Neural cell (in vitro differentiated cells): ENCODE measurements around the gene ACOT8. TPM values are rescaled to one million over a fixed set of nuclear protein-coding genes. Genes with fewer than 3 reads are reported as not detected.
"Not testable (repeated sequence)": the region's sequence is repeated elsewhere in the genome, so short reads cannot be mapped to it uniquely, and the experiment has no call there.

ENCODE experiments used
- H2AFZ ChIP-seq: fragments of 200-600, 300-800 bp; sonication (generic), shearing (Covaris generic); 2 replicates; pipeline ENCODE4 v1.6.0; 2014; ENCODE audit warnings: low read depth, mild to moderate bottlenecking, antibody characterized with exemption, low read length, moderate library complexity
- H3F3A ChIP-seq: fragments of 200-600 bp; shearing (Covaris generic); 2 replicates; pipeline ENCODE4 v1.6.1; 2016; ENCODE audit warnings: mild to moderate bottlenecking, moderate library complexity, mixed read lengths, antibody characterized with exemption, low read length; ENCODE audit not compliant: insufficient read depth, poor library complexity, severe bottlenecking
- H3K27ac ChIP-seq: fragments of 200-600, 300-800 bp; sonication (generic), shearing (Covaris generic); 2 replicates; pipeline ENCODE4 v1.5.1; 2014; ENCODE audit warnings: mild to moderate bottlenecking, low read length, moderate library complexity
- H3K27me3 ChIP-seq: fragments of 300-800, 200-600 bp; sonication (generic), shearing (Covaris generic); 2 replicates; pipeline ENCODE4 v1.6.0; 2014; ENCODE audit warnings: mild to moderate bottlenecking, low read depth, low read length, moderate library complexity; ENCODE audit not compliant: insufficient read depth
- H3K36me3 ChIP-seq: fragments of 300-800, 200-600 bp; sonication (generic), shearing (Covaris generic); 2 replicates; pipeline ENCODE4 v1.5.1; 2014; ENCODE audit warnings: mild to moderate bottlenecking, antibody characterized with exemption, low read length, moderate library complexity; ENCODE audit not compliant: insufficient read depth
- H3K4me2 ChIP-seq: fragments of 300-800, 200-600 bp; sonication (generic), shearing (Covaris generic); 2 replicates; pipeline ENCODE4 v1.6.0; 2014; ENCODE audit warnings: mild to moderate bottlenecking, low read length
- H3K4me3 ChIP-seq: fragments of 300-800, 200-600 bp; sonication (generic), shearing (Covaris generic); 2 replicates; pipeline ENCODE4 v1.5.1; 2014; ENCODE audit warnings: mild to moderate bottlenecking, low read length, moderate library complexity
- H3K79me2 ChIP-seq: fragments of 200-600 bp; shearing (Covaris generic); replicated peaks from 2 replicates; pipeline ENCODE4 v1.6.0; 2014; ENCODE audit warnings: mild to moderate bottlenecking, low read length, moderate library complexity; ENCODE audit not compliant: insufficient read depth
- H3K9ac ChIP-seq: fragments of 300-800, 200-600 bp; sonication (generic), shearing (Covaris generic); 2 replicates; pipeline ENCODE4 v1.6.1; 2016; ENCODE audit warnings: mild to moderate bottlenecking, low read length, mixed read lengths
- H3K9me2 ChIP-seq: fragments of 200-600 bp; shearing (Covaris generic); 2 replicates; pipeline ENCODE4 v1.6.1; 2016; ENCODE audit warnings: mild to moderate bottlenecking, low read length, mixed read lengths; ENCODE audit not compliant: insufficient read depth
- H3K9me3 ChIP-seq: fragments of 200-600, 300-800 bp; sonication (generic), shearing (Covaris generic); 2 replicates; pipeline ENCODE4 v1.6.1; 2016; ENCODE audit warnings: mild to moderate bottlenecking, mixed run types, low read length, moderate library complexity, mixed read lengths
- H4K20me1 ChIP-seq: fragments of 200-600 bp; shearing (Covaris generic); 2 replicates; pipeline ENCODE4 v1.6.1; 2016; ENCODE audit warnings: mild to moderate bottlenecking, mixed run types; ENCODE audit not compliant: insufficient read depth
- CTCF ChIP-seq: fragments of 450-650 bp; IDR thresholded peaks from 2 replicates; pipeline ENCODE4 v1.5.1; 2014; ENCODE audit warnings: antibody characterized with exemption, mild to moderate bottlenecking, moderate library complexity; ENCODE audit not compliant: poor library complexity, severe bottlenecking
- EP300 ChIP-seq: fragments of 450-650 bp; conservative IDR thresholded peaks from 2 replicates; pipeline ENCODE4 v1.6.1; 2014; ENCODE audit warnings: antibody characterized with exemption, mild to moderate bottlenecking, moderate library complexity; ENCODE audit not compliant: poor library complexity, severe bottlenecking
- EZH2 ChIP-seq: fragments of 200-600, 300-800 bp; shearing (Covaris generic), sonication (generic); IDR thresholded peaks from 2 replicates; pipeline ENCODE4 v1.6.1; 2014; ENCODE audit warnings: antibody characterized with exemption, low read length, borderline replicate concordance, mild to moderate bottlenecking; ENCODE audit not compliant: insufficient read depth, poor library complexity, severe bottlenecking
- MXI1 ChIP-seq: fragments of 450-650 bp; conservative IDR thresholded peaks from 2 replicates; pipeline ENCODE4 v1.6.1; 2014; ENCODE audit warnings: antibody characterized with exemption, mild to moderate bottlenecking; ENCODE audit not compliant: poor library complexity, severe bottlenecking
- POLR2AphosphoS5 ChIP-seq: IDR thresholded peaks from 2 replicates; pipeline ENCODE4 v1.6.1; 2012
- RAD21 ChIP-seq: fragments of 450-650 bp; conservative IDR thresholded peaks from 2 replicates; pipeline ENCODE4 v1.6.1; 2014; ENCODE audit warnings: antibody characterized with exemption, mild to moderate bottlenecking, moderate library complexity
- REST ChIP-seq: IDR thresholded peaks from 2 replicates; pipeline ENCODE4 v1.6.1; 2012; ENCODE audit warnings: borderline replicate concordance
- SMC3 ChIP-seq: fragments of 450-650 bp; conservative IDR thresholded peaks from 2 replicates; pipeline ENCODE4 v1.6.1; 2014; ENCODE audit warnings: antibody characterized with exemption, mild to moderate bottlenecking, moderate library complexity; ENCODE audit not compliant: poor library complexity
- TAF1 ChIP-seq: IDR thresholded peaks from 2 replicates; pipeline ENCODE4 v1.6.1; 2012; ENCODE audit warnings: low read depth
- polyA plus RNA-seq: library from polyadenylated mRNA; depleted of rRNA; stranded (reverse); fragments of >200 nt; gene quantifications from 2 replicates; pipeline ENCODE4 v1.2.3, GENCODE V29; 2014

ACOT8 gene
- polyA plus RNA-seq, 1 donor from 2014 or later = 68.7 TPM

- no peak overlapping the region for H3K4me2 ChIP-seq
- no peaks in the 10 kb centered on the region for H3K9me3 ChIP-seq
- peaks cover 12% of the 10 kb centered on the region for H3K79me2 ChIP-seq
- H3K36me3 ChIP-seq = no peaks in the 10 kb centered on the region
- no peaks in the 10 kb centered on the region for H3F3A ChIP-seq
- no peaks in the 10 kb centered on the region for H3K27me3 ChIP-seq
- no peaks in the 10 kb centered on the region for H3K9me2 ChIP-seq
- no peak overlapping the region for H2AFZ ChIP-seq
- H3K27ac ChIP-seq = no peak overlapping the region
- H4K20me1 ChIP-seq = no peaks in the 10 kb centered on the region
- H3K9ac ChIP-seq = no peak overlapping the region
- TF ChIP-seq EZH2 (no peak), SMC3 (no peak), POLR2AphosphoS5 (no peak), REST (no peak), RAD21 (no peak), MXI1 (no peak), TAF1 (no peak), EP300 (no peak), CTCF (no peak)
- H3K4me3 ChIP-seq = no peak overlapping the region
Measured at GRCh38 chr20:45878076-45878761, 21.0 kb upstream of the ACOT8 start.

DNA sequence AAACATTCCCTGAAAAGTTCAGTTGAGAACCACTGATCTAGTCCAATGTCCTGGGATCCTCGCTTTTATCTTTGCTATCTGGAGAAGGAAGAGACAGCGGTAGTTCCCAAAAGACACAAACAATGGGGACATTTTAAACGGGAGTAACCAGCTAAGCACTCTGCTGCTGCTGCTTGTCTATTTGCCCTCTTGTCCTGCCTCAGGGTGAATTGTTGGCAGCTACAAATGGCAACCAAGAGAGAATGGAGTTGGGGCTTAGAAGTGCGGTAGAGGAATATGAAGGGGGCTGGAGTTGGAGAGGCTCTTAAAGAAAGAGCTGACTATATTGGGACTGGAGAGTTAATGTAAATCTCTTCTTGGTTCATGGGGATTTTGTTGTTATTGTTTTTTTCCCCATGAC lies 17.4 kb upstream of the ACOT8 start:
- no peak overlapping the region for H3K27ac ChIP-seq
- no peak for TF ChIP-seq RAD21
- no peak for TF ChIP-seq TAF1
- TF ChIP-seq CTCF = no peak
- no peak for TF ChIP-seq EP300
- TF ChIP-seq POLR2AphosphoS5 = no peak
- no peak for TF ChIP-seq MXI1
- TF ChIP-seq REST = no peak

GRCh38 chr20:45874104-45874481 lies 16.9 kb upstream of the ACOT8 start:
- not testable (repeated sequence) for H4K20me1 ChIP-seq, H3K79me2 ChIP-seq, H3K27me3 ChIP-seq

More for the DNA sequence above, 17.4 kb upstream of the ACOT8 start:
- Histone ChIP-seq H3F3A (no peaks in the 10 kb centered on the region), H3K4me2 (no peak overlapping the region), H3K79me2 (no peaks in the 10 kb centered on the region), H4K20me1 (no peaks in the 10 kb centered on the region), H3K9me3 (no peaks in the 10 kb centered on the region), H3K9me2 (no peaks in the 10 kb centered on the region), H3K9ac (no peak overlapping the region), H2AFZ (no peak overlapping the region), H3K4me3 (no peak overlapping the region), H3K36me3 (no peaks in the 10 kb centered on the region), H3K27me3 (no peaks in the 10 kb centered on the region)

More at GRCh38 chr20:45874104-45874481, 16.9 kb upstream of the ACOT8 start:
- not testable (repeated sequence) for H3K9me2 ChIP-seq, H2AFZ ChIP-seq, H3K4me2 ChIP-seq, H3F3A ChIP-seq, H3K27ac ChIP-seq, H3K9me3 ChIP-seq, H3K36me3 ChIP-seq, H3K9ac ChIP-seq, H3K4me3 ChIP-seq
